Natural killer cell (primary cell): ENCODE results near the gene TPRX2. TPM values are rescaled to one million over a fixed set of nuclear protein-coding genes. Genes with fewer than 3 reads are reported as not detected.

Experiments
- ATAC-seq, 3 donors: fragments of 150-1000 bp in 2 of 3; fragments of 200-7000 bp in 1 of 3; cut with Tn5 transposase; 1 replicate in 1 of 3; 2 replicates in 2 of 3; pipeline ENCODE4 v1.10.0; 2021; ENCODE audit warnings: mild to moderate bottlenecking in 2 of 3, moderate library complexity in 2 of 3
- DNase-seq, 2 donors: peaks; one replicate each; pipeline versions ENCODE4 v3.0.0 to v3.0.0-alpha.2; 2013 to 2021; ENCODE audit warnings: mixed read lengths in 1 of 2
- H3K27ac ChIP-seq: one replicate; pipeline ENCODE4 v1.5.1; 2013; ENCODE audit warnings: mild to moderate bottlenecking, low read length
- H3K27me3 ChIP-seq: one replicate; pipeline ENCODE4 v1.6.1; 2013; ENCODE audit warnings: low read length; ENCODE audit not compliant: control insufficient read depth, insufficient read depth
- H3K36me3 ChIP-seq: one replicate; pipeline ENCODE4 v1.6.1; 2013; ENCODE audit warnings: low read length; ENCODE audit not compliant: control insufficient read depth, insufficient read depth
- H3K4me1 ChIP-seq: one replicate; pipeline ENCODE4 v1.6.1; 2013; ENCODE audit warnings: low read length; ENCODE audit not compliant: control insufficient read depth, insufficient read depth
- H3K4me3 ChIP-seq: one replicate; pipeline ENCODE4 v1.5.1; 2013; ENCODE audit warnings: low read length
- H3K9me3 ChIP-seq: one replicate; pipeline ENCODE4 v1.6.1; 2013; ENCODE audit warnings: low read length; ENCODE audit not compliant: control insufficient read depth, insufficient read depth
- H3K27ac Mint-ChIP-seq, 2 donors: one replicate each; pipeline ENCODE4 v1.8.0; 2022; ENCODE audit warnings: mild to moderate bottlenecking in 2 of 2, mixed read lengths in 2 of 2, moderate library complexity in 1 of 2
- H3K27me3 Mint-ChIP-seq, 2 donors: one replicate each; pipeline ENCODE4 v1.8.0; 2022; ENCODE audit warnings: low read depth in 2 of 2, mixed read lengths in 2 of 2
- H3K36me3 Mint-ChIP-seq: one replicate; pipeline ENCODE4 v1.8.0; 2022; ENCODE audit warnings: mixed read lengths
- H3K4me1 Mint-ChIP-seq, 2 donors: one replicate each; pipeline ENCODE4 v1.8.0; 2022; ENCODE audit warnings: mixed read lengths in 2 of 2
- H3K4me3 Mint-ChIP-seq: one replicate; pipeline ENCODE4 v1.8.0; 2022; ENCODE audit warnings: mild to moderate bottlenecking, moderate library complexity, mixed read lengths
- H3K9me3 Mint-ChIP-seq, 2 donors: one replicate each; pipeline ENCODE4 v1.8.0; 2022; ENCODE audit warnings: mixed read lengths in 2 of 2
- CTCF ChIP-seq: fragments of 200-600 bp; IDR thresholded peaks from one replicate; pipeline ENCODE4 v1.8.0; 2022; ENCODE audit warnings: antibody characterized with exemption
- WGBS: methylation state at CpG from one replicate; pipeline ENCODE4 v1.1.7; 2013; ENCODE audit warnings: missing lambda C conversion rate; ENCODE audit not compliant: insufficient coverage; 5-methylcytosine and 5-hydroxymethylcytosine counted together
- intact Hi-C: fragments of 100-400 bp; cut with micrococcal nuclease; formaldehyde crosslinking; loops from one replicate; pipeline ENCODE4 v1.14.2; 2022
- total RNA-seq, 4 donors: library from RNA; stranded (reverse); fragments of 120-200 nt in 1 of 4; gene quantifications; one replicate each; pipeline versions ENCODE4 v1.2.3 to v1.2.4, GENCODE V29; 2013 to 2022

The TPRX2 gene
- total RNA-seq, 3 donors from 2014 or later (not counting 1 experiment from before 2014, with no cell fraction given) = not detected

GRCh38 chr19:47896019-47896418 lies 37.0 kb downstream of the TPRX2 start:
- Histone ChIP-seq H3K4me1 (no peaks in the 10 kb centered on the region), H3K9me3 (no peaks in the 10 kb centered on the region), H3K4me3 (no peak overlapping the region), H3K36me3 (no peaks in the 10 kb centered on the region), H3K27ac (no peak overlapping the region), H3K27me3 (no peaks in the 10 kb centered on the region)
- intact Hi-C loops = no loop called here
- H3K4me1 Mint-ChIP-seq = no peaks in the 10 kb centered on the region
- no peaks in the 10 kb centered on the region for H3K36me3 Mint-ChIP-seq
- no peak for TF ChIP-seq CTCF
- no peaks in the 10 kb centered on the region for H3K9me3 Mint-ChIP-seq
- ATAC-seq (no peak), DNase-seq (no peak)
- H3K27ac Mint-ChIP-seq = no peak overlapping the region
- H3K27me3 Mint-ChIP-seq = peaks cover 3 to 7% of the 10 kb centered on the region in 2 donors
- WGBS = 93% methylated on average over 4 of the region's 4 CpGs
- H3K4me3 Mint-ChIP-seq = no peak overlapping the region

- 89% methylated on average over 5 of the region's 5 CpGs for WGBS
- H3K36me3 Mint-ChIP-seq = no peaks in the 10 kb centered on the region
These were observed 37.7 kb downstream of the TPRX2 start for GRCh38 chr19:47896773-47897172.

GRCh38 chr19:47897861-47898260 lies 38.8 kb downstream of the TPRX2 start:
- no peak overlapping the region for H3K27ac Mint-ChIP-seq
- H3K9me3 ChIP-seq = no peaks in the 10 kb centered on the region
- H3K4me3 ChIP-seq = no peak overlapping the region
- H3K4me1 Mint-ChIP-seq = no peaks in the 10 kb centered on the region
- peaks cover 3 to 7% of the 10 kb centered on the region in 2 donors for H3K27me3 Mint-ChIP-seq
- H3K9me3 Mint-ChIP-seq = no peaks in the 10 kb centered on the region
- H3K27ac ChIP-seq = no peak overlapping the region
- no peaks in the 10 kb centered on the region for H3K36me3 ChIP-seq
- H3K4me1 ChIP-seq = no peaks in the 10 kb centered on the region
- no peak overlapping the region for H3K4me3 Mint-ChIP-seq
- ATAC-seq (no peak), DNase-seq (no peak)
- intact Hi-C loops = no loop called here
- TF ChIP-seq CTCF = no peak
- H3K36me3 Mint-ChIP-seq = no peaks in the 10 kb centered on the region
- no peaks in the 10 kb centered on the region for H3K27me3 ChIP-seq
- 73% methylated on average over 9 of the region's 9 CpGs for WGBS

More at GRCh38 chr19:47896773-47897172, 37.7 kb downstream of the TPRX2 start:
- no peak overlapping the region for H3K4me3 ChIP-seq
- no peaks in the 10 kb centered on the region for H3K4me1 ChIP-seq
- no peaks in the 10 kb centered on the region for H3K27me3 ChIP-seq
- H3K36me3 ChIP-seq = no peaks in the 10 kb centered on the region
- intact Hi-C loops = no loop called here
- no peak for TF ChIP-seq CTCF
- Mint-ChIP-seq H3K27ac (no peak overlapping the region), H3K4me1 (no peaks in the 10 kb centered on the region), H3K4me3 (no peak overlapping the region), H3K9me3 (no peaks in the 10 kb centered on the region), H3K27me3 (peaks cover 3 to 7% of the 10 kb centered on the region in 2 donors)
- no peak overlapping the region for H3K27ac ChIP-seq
- ATAC-seq (no peak), DNase-seq (no peak)
- H3K9me3 ChIP-seq = no peaks in the 10 kb centered on the region

- H3K36me3 Mint-ChIP-seq = no peaks in the 10 kb centered on the region
- no peak overlapping the region for H3K27ac Mint-ChIP-seq
- no peak overlapping the region for H3K4me3 Mint-ChIP-seq
- Histone ChIP-seq H3K4me1 (no peaks in the 10 kb centered on the region), H3K9me3 (no peaks in the 10 kb centered on the region), H3K27ac (no peak overlapping the region), H3K27me3 (no peaks in the 10 kb centered on the region), H3K4me3 (no peak overlapping the region), H3K36me3 (no peaks in the 10 kb centered on the region)
- TF ChIP-seq CTCF = no peak
- intact Hi-C loops = no loop called here
- 93% methylated on average over 7 of the region's 8 CpGs for WGBS
- peaks cover 3 to 7% of the 10 kb centered on the region in 2 donors for H3K27me3 Mint-ChIP-seq
- ATAC-seq = no peak
- DNase-seq = no peak
- no peaks in the 10 kb centered on the region for H3K9me3 Mint-ChIP-seq
- no peaks in the 10 kb centered on the region for H3K4me1 Mint-ChIP-seq
These were observed 40.3 kb downstream of the TPRX2 start for GRCh38 chr19:47899335-47899734.
